ENCODE measurements around the gene SLC22A23.

The SLC22A23 gene

GRCh38 chr6:3269281-3269975, 187.4 kb downstream of the SLC22A23 start:
- WGBS (ENCODE audit: extremely low coverage, insufficient coverage, low lambda C conversion rate): no CpG with 5 or more reads among the region's 27 CpGs
- Histone ChIP-seq H3K27ac (ENCODE audit: low read depth, low read length) (no peak overlapping the region), H3K9ac (ENCODE audit: low read length) (no peak overlapping the region), H3K23ac (ENCODE audit: low read length) (no peak overlapping the region), H3K79me1 (ENCODE audit: low read length) (peaks cover 24% of the 10 kb centered on the region), H2AK5ac (ENCODE audit: low read length) (no peak overlapping the region), H3K79me2 (ENCODE audit: control insufficient read depth, insufficient read depth, low read length) (peaks cover 14% of the 10 kb centered on the region), H3K56ac (ENCODE audit: low read length) (no peak overlapping the region), H4K5ac (ENCODE audit: low read length) (no peak overlapping the region), H3K4me2 (ENCODE audit: low read length) (no peak overlapping the region), H3K27me3 (ENCODE audit: insufficient read depth, low read length, poor library complexity) (no peaks in the 10 kb centered on the region), H2BK15ac (replicated peaks; ENCODE audit: low read depth) (no peak overlapping the region), H3K4ac (ENCODE audit: low read depth, low read length) (no peak overlapping the region), H3K18ac (ENCODE audit: low read length) (no peak overlapping the region), H4K8ac (ENCODE audit: low read depth, low read length) (no peak overlapping the region), H2BK120ac (ENCODE audit: low read depth, low read length) (no peak overlapping the region), H3K36me3 (ENCODE audit: control insufficient read depth, insufficient read depth, low read length) (peaks cover 6% of the 10 kb centered on the region), H3K4me1 (ENCODE audit: control insufficient read depth, low read depth, low read length) (no peaks in the 10 kb centered on the region), H2BK5ac (ENCODE audit: low read length) (no peak overlapping the region), H3K4me3 (ENCODE audit: low read length) (no peak overlapping the region)
- DNase-seq: no peak

GRCh38 chr6:3268680-3269079, 188.2 kb downstream of the SLC22A23 start:
- H3K9ac ChIP-seq (ENCODE audit: low read length): no peak overlapping the region
- DNase-seq: no peak
- H4K5ac ChIP-seq (ENCODE audit: low read length): no peak overlapping the region
- H2BK120ac ChIP-seq (ENCODE audit: low read depth, low read length): no peak overlapping the region
- peaks cover 7% of the 10 kb centered on the region for H3K36me3 ChIP-seq (ENCODE audit: control insufficient read depth, insufficient read depth, low read length)
- no peak overlapping the region for H3K4me2 ChIP-seq (ENCODE audit: low read length)
- H2AK5ac ChIP-seq (ENCODE audit: low read length): no peak overlapping the region
- H3K23ac ChIP-seq (ENCODE audit: low read length): no peak overlapping the region
- peaks cover 29% of the 10 kb centered on the region for H3K79me1 ChIP-seq (ENCODE audit: low read length)
- no peak overlapping the region for H4K8ac ChIP-seq (ENCODE audit: low read depth, low read length)
- H3K79me2 ChIP-seq (ENCODE audit: control insufficient read depth, insufficient read depth, low read length): peaks cover 20% of the 10 kb centered on the region
- H3K4ac ChIP-seq (ENCODE audit: low read depth, low read length): no peak overlapping the region
- no peaks in the 10 kb centered on the region for H3K27me3 ChIP-seq (ENCODE audit: insufficient read depth, low read length, poor library complexity)
- no peak overlapping the region for H3K56ac ChIP-seq (ENCODE audit: low read length)
- no peak overlapping the region for H2BK15ac ChIP-seq (replicated peaks; ENCODE audit: low read depth)
- H3K4me1 ChIP-seq (ENCODE audit: control insufficient read depth, low read depth, low read length): no peaks in the 10 kb centered on the region
- WGBS (ENCODE audit: extremely low coverage, insufficient coverage, low lambda C conversion rate): no CpG with 5 or more reads among the region's 11 CpGs
- no peak overlapping the region for H3K27ac ChIP-seq (ENCODE audit: low read depth, low read length)
- no peak overlapping the region for H3K4me3 ChIP-seq (ENCODE audit: low read length)
- no peak overlapping the region for H2BK5ac ChIP-seq (ENCODE audit: low read length)
- H3K18ac ChIP-seq (ENCODE audit: low read length): no peak overlapping the region

- no peak overlapping the region for H3K4me3 ChIP-seq (ENCODE audit: low read length)
- no peak overlapping the region for H3K23ac ChIP-seq (ENCODE audit: low read length)
- no peak overlapping the region for H3K18ac ChIP-seq (ENCODE audit: low read length)
- H4K8ac ChIP-seq (ENCODE audit: low read depth, low read length): no peak overlapping the region
- no peak overlapping the region for H3K56ac ChIP-seq (ENCODE audit: low read length)
- peaks cover 33% of the 10 kb centered on the region for H3K79me2 ChIP-seq (ENCODE audit: control insufficient read depth, insufficient read depth, low read length)
- H2AK5ac ChIP-seq (ENCODE audit: low read length): no peak overlapping the region
- peaks cover 9% of the 10 kb centered on the region for H3K36me3 ChIP-seq (ENCODE audit: control insufficient read depth, insufficient read depth, low read length)
- H4K5ac ChIP-seq (ENCODE audit: low read length): no peak overlapping the region
- H3K27ac ChIP-seq (ENCODE audit: low read depth, low read length): no peak overlapping the region
- no peak overlapping the region for H2BK120ac ChIP-seq (ENCODE audit: low read depth, low read length)
- H3K79me1 ChIP-seq (ENCODE audit: low read length): peaks cover 36% of the 10 kb centered on the region
- H3K9ac ChIP-seq (ENCODE audit: low read length): no peak overlapping the region
- no CpG with 5 or more reads among the region's 5 CpGs for WGBS (ENCODE audit: extremely low coverage, insufficient coverage, low lambda C conversion rate)
- H2BK5ac ChIP-seq (ENCODE audit: low read length): no peak overlapping the region
- no peak overlapping the region for H3K4ac ChIP-seq (ENCODE audit: low read depth, low read length)
- H3K27me3 ChIP-seq (ENCODE audit: insufficient read depth, low read length, poor library complexity): no peaks in the 10 kb centered on the region
- DNase-seq: no peak
- no peak overlapping the region for H2BK15ac ChIP-seq (replicated peaks; ENCODE audit: low read depth)
- no peaks in the 10 kb centered on the region for H3K4me1 ChIP-seq (ENCODE audit: control insufficient read depth, low read depth, low read length)
- H3K4me2 ChIP-seq (ENCODE audit: low read length): no peak overlapping the region
Observed at GRCh38 chr6:3267162-3267561, 189.7 kb downstream of the SLC22A23 start.

GRCh38 chr6:3266170-3266569, 190.7 kb downstream of the SLC22A23 start:
- H3K9ac ChIP-seq (ENCODE audit: low read length): no peak overlapping the region
- H3K36me3 ChIP-seq (ENCODE audit: control insufficient read depth, insufficient read depth, low read length): peaks cover 5% of the 10 kb centered on the region
- no peak overlapping the region for H2AK5ac ChIP-seq (ENCODE audit: low read length)
- H4K5ac ChIP-seq (ENCODE audit: low read length): no peak overlapping the region
- no peak overlapping the region for H2BK15ac ChIP-seq (replicated peaks; ENCODE audit: low read depth)
- H4K8ac ChIP-seq (ENCODE audit: low read depth, low read length): no peak overlapping the region
- no peak overlapping the region for H3K18ac ChIP-seq (ENCODE audit: low read length)
- H3K27me3 ChIP-seq (ENCODE audit: insufficient read depth, low read length, poor library complexity): no peaks in the 10 kb centered on the region
- no CpG with 5 or more reads among the region's 9 CpGs for WGBS (ENCODE audit: extremely low coverage, insufficient coverage, low lambda C conversion rate)
- no peaks in the 10 kb centered on the region for H3K4me1 ChIP-seq (ENCODE audit: control insufficient read depth, low read depth, low read length)
- no peak for DNase-seq
- peaks cover 30% of the 10 kb centered on the region for H3K79me1 ChIP-seq (ENCODE audit: low read length)
- no peak overlapping the region for H2BK5ac ChIP-seq (ENCODE audit: low read length)
- H3K4ac ChIP-seq (ENCODE audit: low read depth, low read length): no peak overlapping the region
- H3K23ac ChIP-seq (ENCODE audit: low read length): no peak overlapping the region
- no peak overlapping the region for H3K27ac ChIP-seq (ENCODE audit: low read depth, low read length)
- H2BK120ac ChIP-seq (ENCODE audit: low read depth, low read length): no peak overlapping the region
- no peak overlapping the region for H3K4me3 ChIP-seq (ENCODE audit: low read length)
- H3K4me2 ChIP-seq (ENCODE audit: low read length): no peak overlapping the region
- peaks cover 43% of the 10 kb centered on the region for H3K79me2 ChIP-seq (ENCODE audit: control insufficient read depth, insufficient read depth, low read length)
- no peak overlapping the region for H3K56ac ChIP-seq (ENCODE audit: low read length)

GRCh38 chr6:3265671-3266070, 191.2 kb downstream of the SLC22A23 start:
- Histone ChIP-seq H3K79me2 (ENCODE audit: control insufficient read depth, insufficient read depth, low read length) (peaks cover 48% of the 10 kb centered on the region), H3K27ac (ENCODE audit: low read depth, low read length) (no peak overlapping the region)

GRCh38 chr6:3264356-3264755, 192.5 kb downstream of the SLC22A23 start:
- H3K79me1 ChIP-seq (ENCODE audit: low read length): peaks cover 27% of the 10 kb centered on the region
- no peak overlapping the region for H2BK5ac ChIP-seq (ENCODE audit: low read length)
- H2AK5ac ChIP-seq (ENCODE audit: low read length): no peak overlapping the region
- no peaks in the 10 kb centered on the region for H3K27me3 ChIP-seq (ENCODE audit: insufficient read depth, low read length, poor library complexity)
- H3K27ac ChIP-seq (ENCODE audit: low read depth, low read length): no peak overlapping the region
- no peak overlapping the region for H4K8ac ChIP-seq (ENCODE audit: low read depth, low read length)
- peaks cover 59% of the 10 kb centered on the region for H3K79me2 ChIP-seq (ENCODE audit: control insufficient read depth, insufficient read depth, low read length)
- no CpG with 5 or more reads among the region's 3 CpGs for WGBS (ENCODE audit: extremely low coverage, insufficient coverage, low lambda C conversion rate)
- H3K4ac ChIP-seq (ENCODE audit: low read depth, low read length): no peak overlapping the region
- H3K9ac ChIP-seq (ENCODE audit: low read length): no peak overlapping the region
- no peak overlapping the region for H3K56ac ChIP-seq (ENCODE audit: low read length)
- H3K36me3 ChIP-seq (ENCODE audit: control insufficient read depth, insufficient read depth, low read length): peaks cover 3% of the 10 kb centered on the region
- DNase-seq: no peak
- peaks cover 3% of the 10 kb centered on the region for H3K4me1 ChIP-seq (ENCODE audit: control insufficient read depth, low read depth, low read length)
- H3K23ac ChIP-seq (ENCODE audit: low read length): no peak overlapping the region
- H3K18ac ChIP-seq (ENCODE audit: low read length): no peak overlapping the region
- H2BK120ac ChIP-seq (ENCODE audit: low read depth, low read length): no peak overlapping the region
- H3K4me2 ChIP-seq (ENCODE audit: low read length): no peak overlapping the region
- H2BK15ac ChIP-seq (replicated peaks; ENCODE audit: low read depth): no peak overlapping the region
- H4K5ac ChIP-seq (ENCODE audit: low read length): no peak overlapping the region
- H3K4me3 ChIP-seq (ENCODE audit: low read length): no peak overlapping the region

More at GRCh38 chr6:3265671-3266070, 191.2 kb downstream of the SLC22A23 start:
- H3K23ac ChIP-seq (ENCODE audit: low read length): no peak overlapping the region
- no peak overlapping the region for H2BK15ac ChIP-seq (replicated peaks; ENCODE audit: low read depth)
- H3K36me3 ChIP-seq (ENCODE audit: control insufficient read depth, insufficient read depth, low read length): peaks cover 3% of the 10 kb centered on the region
- no peak overlapping the region for H2AK5ac ChIP-seq (ENCODE audit: low read length)
- no peak overlapping the region for H3K56ac ChIP-seq (ENCODE audit: low read length)
- H3K4me3 ChIP-seq (ENCODE audit: low read length): no peak overlapping the region
- H4K5ac ChIP-seq (ENCODE audit: low read length): no peak overlapping the region
- no peak overlapping the region for H3K9ac ChIP-seq (ENCODE audit: low read length)
- H3K27me3 ChIP-seq (ENCODE audit: insufficient read depth, low read length, poor library complexity): no peaks in the 10 kb centered on the region
- no peak overlapping the region for H3K4ac ChIP-seq (ENCODE audit: low read depth, low read length)
- no peak overlapping the region for H2BK120ac ChIP-seq (ENCODE audit: low read depth, low read length)
- no peak overlapping the region for H4K8ac ChIP-seq (ENCODE audit: low read depth, low read length)
- peaks cover under 1% of the 10 kb centered on the region for H3K4me1 ChIP-seq (ENCODE audit: control insufficient read depth, low read depth, low read length)
- H2BK5ac ChIP-seq (ENCODE audit: low read length): no peak overlapping the region
- H3K4me2 ChIP-seq (ENCODE audit: low read length): no peak overlapping the region
- H3K18ac ChIP-seq (ENCODE audit: low read length): no peak overlapping the region
- peaks cover 28% of the 10 kb centered on the region for H3K79me1 ChIP-seq (ENCODE audit: low read length)
- DNase-seq: no peak
- WGBS (ENCODE audit: extremely low coverage, insufficient coverage, low lambda C conversion rate): no CpG with 5 or more reads among the region's 9 CpGs
